H1 (cell line): ENCODE data around the gene HPRT1. TPM values are rescaled to one million over a fixed set of nuclear protein-coding genes. Genes with fewer than 3 reads are reported as not detected.

Source experiments
- CTCF ChIA-PET: fragments of 300-600 bp; sonication (Branson Sonifier 250); formaldehyde crosslinking; loops from one replicate; lab custom pipeline; 2021; ENCODE audit not compliant: partially characterized antibody; lab: Charles Lee
- POLR2A ChIA-PET: fragments of 300-600 bp; sonication (Branson Sonifier 250); formaldehyde crosslinking; loops from one replicate; lab custom pipeline; 2021; ENCODE audit warnings: inconsistent platforms; ENCODE audit not compliant: partially characterized antibody; lab: Charles Lee
- DNase-seq, 2 experiments: peaks; one replicate each; pipeline versions ENCODE4 v3.0.0 to v3.0.0-alpha.2; 2010 to 2022; ENCODE audit warnings: low spot score in 2 of 2, low read depth in 1 of 2, mixed read lengths in 1 of 2
- FAIRE-seq: peaks from 2 replicates; lab custom pipeline; 2011; peaks lifted over from hg19 to GRCh38; lab: Jason Lieb, UNC
- H2AFZ ChIP-seq: 2 replicates; pipeline ENCODE4 v1.8.1; 2012; ENCODE audit warnings: low read length, inconsistent platforms
- H2AK5ac ChIP-seq: 2 replicates; pipeline ENCODE4 v1.6.1; 2013; ENCODE audit warnings: low read depth, low read length
- H2BK120ac ChIP-seq: replicated peaks from 2 replicates; pipeline ENCODE3; 2013; ENCODE audit warnings: low read depth, low read length, inconsistent platforms
- H2BK12ac ChIP-seq: 2 replicates; pipeline ENCODE4 v1.6.1; 2013; ENCODE audit warnings: low read depth, low read length
- H2BK15ac ChIP-seq: 2 replicates; pipeline ENCODE4 v1.6.1; 2013; ENCODE audit warnings: low read length
- H2BK20ac ChIP-seq: 2 replicates; pipeline ENCODE4 v1.6.1; 2013; ENCODE audit warnings: low read length
- H2BK5ac ChIP-seq: 2 replicates; pipeline ENCODE4 v1.6.1; 2013; ENCODE audit warnings: low read depth, low read length
- H3K14ac ChIP-seq: 2 replicates; pipeline ENCODE4 v1.6.1; 2013; ENCODE audit warnings: inconsistent platforms; ENCODE audit not compliant: insufficient read length
- H3K18ac ChIP-seq: 2 replicates; pipeline ENCODE4 v1.6.1; 2013; ENCODE audit warnings: low read length; ENCODE audit errors: extremely low read depth
- H3K23ac ChIP-seq: 2 replicates; pipeline ENCODE4 v1.6.1; 2013; ENCODE audit warnings: inconsistent platforms; ENCODE audit not compliant: insufficient read length
- H3K23me2 ChIP-seq: 2 replicates; pipeline ENCODE4 v1.6.1; 2013; ENCODE audit warnings: low read depth, low read length
- H3K27ac ChIP-seq: 2 replicates; pipeline ENCODE4 v1.6.1; 2011; ENCODE audit warnings: low read depth, low read length, inconsistent platforms
- H3K27me3 ChIP-seq, 4 experiments: replicated peaks in 1 of 4; 1 replicate in 1 of 4; 2 replicates in 3 of 4; pipeline versions ENCODE4 v1.6.1 to v1.8.1; 2011 to 2013; ENCODE audit warnings: low read length in 3 of 4, mild to moderate bottlenecking in 3 of 4, inconsistent platforms in 2 of 4, mixed read lengths in 2 of 4, moderate library complexity in 1 of 4; ENCODE audit not compliant: control insufficient read depth in 3 of 4, insufficient read depth in 3 of 4; ENCODE audit errors: extremely low read depth in 1 of 4
- H3K36me3 ChIP-seq, 4 experiments: 2 replicates each; pipeline versions ENCODE4 v1.6.1 to v1.8.1; 2011 to 2013; ENCODE audit warnings: mild to moderate bottlenecking in 4 of 4, low read length in 3 of 4, moderate library complexity in 2 of 4, control low read depth in 1 of 4, inconsistent platforms in 1 of 4; ENCODE audit not compliant: insufficient read depth in 4 of 4, control insufficient read depth in 2 of 4
- H3K4ac ChIP-seq: replicated peaks from 2 replicates; pipeline ENCODE3; 2013; ENCODE audit warnings: low read length, low read depth, mixed read lengths, inconsistent platforms; ENCODE audit not compliant: insufficient read length
- H3K4me1 ChIP-seq, 4 experiments: replicated peaks in 1 of 4; 1 replicate in 1 of 4; 2 replicates in 3 of 4; pipeline versions ENCODE4 v1.6.1 to v1.8.1; 2011 to 2013; ENCODE audit warnings: low read length in 3 of 4, inconsistent platforms in 2 of 4, mixed read lengths in 1 of 4; ENCODE audit not compliant: insufficient read depth in 4 of 4, control insufficient read depth in 3 of 4
- H3K4me2 ChIP-seq, 2 experiments: 2 replicates each; pipeline versions ENCODE4 v1.6.1 to v1.8.1; 2011 to 2013; ENCODE audit warnings: low read depth in 2 of 2, low read length in 2 of 2, control low read depth in 1 of 2, inconsistent platforms in 1 of 2, mild to moderate bottlenecking in 1 of 2; ENCODE audit not compliant: insufficient read depth in 1 of 2
- H3K4me3 ChIP-seq, 4 experiments: fragments of 200-600, 300-600 bp in 1 of 4; sonication (generic), shearing (Covaris generic), sonication (Bioruptor Twin) in 1 of 4; 2 replicates each; pipeline versions ENCODE4 v1.5.1 to v1.8.1; 2011 to 2016; ENCODE audit warnings: low read length in 4 of 4, low read depth in 3 of 4, control low read depth in 2 of 4, inconsistent platforms in 2 of 4, mild to moderate bottlenecking in 2 of 4, mixed read lengths in 1 of 4, moderate library complexity in 1 of 4; ENCODE audit not compliant: insufficient read depth in 2 of 4; ENCODE audit errors: extremely low read depth in 1 of 4
- H3K56ac ChIP-seq: replicated peaks from 2 replicates; pipeline ENCODE3; 2013; ENCODE audit warnings: low read depth, mild to moderate bottlenecking, mixed read lengths, low read length, inconsistent platforms; ENCODE audit not compliant: insufficient read length
- H3K79me1 ChIP-seq: 2 replicates; pipeline ENCODE4 v1.6.1; 2013; ENCODE audit warnings: low read depth, low read length, control low read depth
- H3K79me2 ChIP-seq, 2 experiments: 2 replicates each; pipeline versions ENCODE4 v1.6.1 to v1.8.1; 2012 to 2013; ENCODE audit warnings: low read length in 2 of 2, mild to moderate bottlenecking in 2 of 2, inconsistent platforms in 1 of 2; ENCODE audit not compliant: insufficient read depth in 2 of 2, control insufficient read depth in 1 of 2
- H3K9ac ChIP-seq, 4 experiments: replicated peaks in 1 of 4; 1 replicate in 1 of 4; 2 replicates in 3 of 4; pipeline versions ENCODE4 v1.6.1 to v1.8.1; 2011 to 2013; ENCODE audit warnings: low read depth in 3 of 4, low read length in 3 of 4, control low read depth in 2 of 4, mild to moderate bottlenecking in 2 of 4, moderate library complexity in 2 of 4, inconsistent platforms in 1 of 4; ENCODE audit errors: extremely low read depth in 1 of 4
- H3K9me3 ChIP-seq, 2 experiments: 2 replicates each; pipeline versions ENCODE4 v1.6.1 to v1.8.1; 2012 to 2013; ENCODE audit warnings: mild to moderate bottlenecking in 2 of 2, moderate library complexity in 2 of 2, control low read depth in 1 of 2, inconsistent platforms in 1 of 2, low read depth in 1 of 2, low read length in 1 of 2, mixed read lengths in 1 of 2; ENCODE audit not compliant: insufficient read depth in 2 of 2
- H4K20me1 ChIP-seq, 2 experiments: replicated peaks in 1 of 2; 2 replicates each; pipeline versions ENCODE3 to v1.8.1; 2011 to 2013; ENCODE audit warnings: inconsistent platforms in 2 of 2, low read length in 2 of 2, mild to moderate bottlenecking in 1 of 2; ENCODE audit not compliant: insufficient read depth in 2 of 2, control insufficient read depth in 1 of 2
- H4K5ac ChIP-seq: 2 replicates; pipeline ENCODE4 v1.6.1; 2013; ENCODE audit warnings: low read length, low read depth, mixed read lengths, inconsistent platforms; ENCODE audit not compliant: insufficient read length
- H4K8ac ChIP-seq: 2 replicates; pipeline ENCODE4 v1.8.0; 2013; ENCODE audit warnings: mild to moderate bottlenecking, moderate library complexity, low read length, inconsistent platforms; ENCODE audit not compliant: insufficient read depth; ENCODE audit errors: extremely low read depth
- H4K91ac ChIP-seq: replicated peaks from 2 replicates; pipeline ENCODE3; 2013; ENCODE audit warnings: low read length, mixed read lengths, inconsistent platforms; ENCODE audit not compliant: insufficient read length
- ATF3 ChIP-seq: IDR thresholded peaks from 2 replicates; pipeline ENCODE4 v1.6.1; 2011; ENCODE audit warnings: low read depth, mild to moderate bottlenecking, low read length; ENCODE audit not compliant: insufficient read depth
- BRCA1 ChIP-seq: IDR thresholded peaks from 2 replicates; pipeline ENCODE4 v1.6.1; 2012; ENCODE audit warnings: low read depth, low read length, improper control_type of control experiment
- EP300 ChIP-seq, 2 experiments: IDR thresholded peaks; 1 replicate in 1 of 2; 2 replicates in 1 of 2; pipeline ENCODE4 v1.6.1; 2011 to 2012; ENCODE audit warnings: low read depth in 2 of 2, low read length in 2 of 2, mild to moderate bottlenecking in 2 of 2, borderline replicate concordance in 1 of 2, inconsistent platforms in 1 of 2, moderate library complexity in 1 of 2
- EZH2 ChIP-seq: fragments of 200-600 bp; sonication (generic); IDR thresholded peaks from 2 replicates; pipeline ENCODE4 v1.7.1; 2012; ENCODE audit warnings: low read depth, mild to moderate bottlenecking, moderate library complexity, low read length, inconsistent platforms; ENCODE audit not compliant: severe bottlenecking
- FOSL1 ChIP-seq: IDR thresholded peaks from 2 replicates; pipeline ENCODE4 v1.6.1; 2011; ENCODE audit warnings: mild to moderate bottlenecking, low read depth, low read length, moderate library complexity; ENCODE audit not compliant: insufficient read depth
- GTF2F1 ChIP-seq: IDR thresholded peaks from 2 replicates; pipeline ENCODE4 v1.6.1; 2012; ENCODE audit warnings: low read depth, low read length, improper control_type of control experiment, borderline replicate concordance
- HDAC6 ChIP-seq: IDR thresholded peaks from one replicate; pipeline ENCODE4 v1.7.1; 2012; ENCODE audit warnings: low read depth, mild to moderate bottlenecking, inconsistent platforms, low read length, moderate library complexity
- KDM5A ChIP-seq: fragments of 200-600 bp; IDR thresholded peaks from 2 replicates; pipeline ENCODE4 v1.7.1; 2012; ENCODE audit warnings: mild to moderate bottlenecking, low read length, inconsistent platforms, mixed read lengths
- MAFK ChIP-seq: IDR thresholded peaks from 2 replicates; pipeline ENCODE4 v1.6.1; 2012; ENCODE audit warnings: low read depth, mild to moderate bottlenecking, improper control_type of control experiment, low read length
- RAD21 ChIP-seq, 2 experiments: IDR thresholded peaks in 1 of 2; conservative IDR thresholded peaks in 1 of 2; 2 replicates each; pipeline ENCODE4 v1.6.1; 2011; ENCODE audit warnings: low read depth in 2 of 2, low read length in 2 of 2, improper control_type of control experiment in 1 of 2, inconsistent platforms in 1 of 2, mild to moderate bottlenecking in 1 of 2, moderate library complexity in 1 of 2
- SIRT6 ChIP-seq: IDR thresholded peaks from one replicate; pipeline ENCODE4 v1.7.1; 2012; ENCODE audit warnings: low read length, inconsistent platforms
- SP4 ChIP-seq: IDR thresholded peaks from 2 replicates; pipeline ENCODE4 v1.6.1; 2012; ENCODE audit warnings: low read length, inconsistent platforms
- WGBS, 2 experiments: shearing (Covaris generic) in 1 of 2; methylation state at CpG; one replicate each; pipeline versions ENCODE4 v1.1.6 to v1.1.7; 2013 to 2015; ENCODE audit warnings: low lambda C conversion rate in 2 of 2, mixed read lengths in 2 of 2, inconsistent platforms in 1 of 2, low coverage in 1 of 2, missing lambda C conversion rate in 1 of 2; ENCODE audit not compliant: insufficient replicate concordance in 2 of 2, insufficient coverage in 1 of 2, insufficient read length in 1 of 2; ENCODE audit errors: extremely low coverage in 1 of 2, missing lambda C conversion rate in 1 of 2; 5-methylcytosine and 5-hydroxymethylcytosine counted together
- polyA plus RNA-seq, 7 experiments: library from polyadenylated mRNA; depleted of rRNA in 3 of 7; stranded (reverse) in 5 of 7; unstranded in 2 of 7; fragments of >200 nt in 5 of 7; fragments of 200-250 nt in 2 of 7; gene quantifications; 1 replicate in 5 of 7; 2 replicates in 1 of 7; 4 replicates in 1 of 7; pipeline versions ENCODE4 v1.2.1 to v1.2.3, GENCODE V29; 2011 to 2013; ENCODE audit warnings: missing spikeins in 2 of 7, mixed read lengths in 2 of 7
- total RNA-seq: library from RNA; stranded (reverse); fragmentation: NEBNext Ultra II Directional; extraction: Animal tissue kit (Norgen Biotek cat#: 25700); gene quantifications from 2 replicates; pipeline ENCODE4 v1.2.1, GENCODE V29; 2021

The HPRT1 gene
- total and polyA plus RNA-seq, 2 of the 8 experiments (the other 6 are each of a cell fraction or from before 2014, with no cell fraction given): 16.9 to 49.5 TPM

GRCh38 chrX:134537179-134537955 is 77.4 kb downstream of the HPRT1 start:
- Histone ChIP-seq H3K36me3 (no peaks in the 10 kb centered on the region), H3K27ac (no peak overlapping the region), H3K27me3 (peaks cover 0 to 4% (median 3%) of the 10 kb centered on the region in 4 experiments; a peak in 3 of 7 replicates), H3K56ac (no peak overlapping the region), H2AFZ (no peak overlapping the region), H3K9me3 (no peaks in the 10 kb centered on the region), H2BK120ac (no peak overlapping the region), H4K8ac (no peak overlapping the region), H4K20me1 (no peaks in the 10 kb centered on the region), H3K23ac (no peak overlapping the region), H3K14ac (no peak overlapping the region), H3K4me3 (no peak overlapping the region), H3K79me2 (no peaks in the 10 kb centered on the region), H4K5ac (no peak overlapping the region), H2BK5ac (no peak overlapping the region), H3K18ac (no peak overlapping the region), H2BK20ac (no peak overlapping the region), H3K23me2 (no peaks in the 10 kb centered on the region), H3K4ac (no peak overlapping the region), H3K79me1 (no peaks in the 10 kb centered on the region), H2BK15ac (no peak overlapping the region), H3K4me1 (peaks cover 0 to 12% (median 0%) of the 10 kb centered on the region in 4 experiments; a peak in 2 of 7 replicates), H3K9ac (no peak overlapping the region), H2AK5ac (no peak overlapping the region), H2BK12ac (no peak overlapping the region), H3K4me2 (no peak overlapping the region), H4K91ac (no peak overlapping the region)
- CTCF ChIA-PET: no interaction called here
- WGBS, 2 experiments: 75% methylated on average over 3 of the region's 5 CpGs; no CpG with 5 or more reads in 1 of the 2 experiments
- FAIRE-seq: no peak
- POLR2A ChIA-PET: no interaction called here
- DNase-seq: no peak
- TF ChIP-seq ATF3 (no peak), EZH2 (no peak), GTF2F1 (no peak), HDAC6 (no peak), FOSL1 (no peak), SP4 (no peak), EP300 (IDR thresholded peaks at IDR 0.05; ENCODE audit: borderline replicate concordance in 1 of 2, low read depth in 2 of 2, low read length in 2 of 2) (no peak), RAD21 (IDR thresholded peaks at IDR 0.05 in 1 of 2, conservative IDR thresholded peaks at IDR 0.05 in 1 of 2; ENCODE audit: low read depth in 2 of 2, low read length in 2 of 2) (no peak), KDM5A (no peak), BRCA1 (no peak), SIRT6 (no peak), MAFK (no peak)
